GM18873 (cell line): ENCODE data around the gene E2F6.

Source experiments
- ATAC-seq: cut with Tn5 transposase; IDR thresholded peaks from one replicate; pipeline ENCODE4 v1.9.1; 2021; ENCODE audit warnings: mild to moderate bottlenecking, moderate library complexity, moderate number of reproducible peaks; ENCODE audit not compliant: unreplicated experiment, low FRiP score

E2F6 gene

DNA sequence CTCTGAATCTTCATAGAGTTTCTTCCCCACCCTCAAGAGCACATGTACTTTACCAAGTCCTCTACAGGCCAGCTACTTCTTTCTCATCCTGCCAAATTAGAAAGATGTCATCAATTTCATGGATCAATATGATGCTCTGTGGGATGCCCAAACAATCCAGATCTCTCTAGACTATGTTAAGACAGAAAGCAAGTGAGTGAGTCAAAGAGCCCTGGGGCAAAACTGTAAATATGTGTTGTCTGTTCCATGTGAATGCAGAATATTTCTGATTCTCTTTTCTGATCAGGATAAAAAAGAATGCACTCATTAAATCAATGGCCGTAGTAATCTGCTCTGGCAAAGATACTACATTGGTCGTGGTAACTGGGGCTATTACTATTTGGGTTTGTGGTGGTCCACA lies 68.4 kb downstream of the E2F6 start:
- no peak for ATAC-seq

- ATAC-seq, result no peak
Measured at GRCh38 chr2:11396467-11397445, 69.2 kb downstream of the E2F6 start.

DNA sequence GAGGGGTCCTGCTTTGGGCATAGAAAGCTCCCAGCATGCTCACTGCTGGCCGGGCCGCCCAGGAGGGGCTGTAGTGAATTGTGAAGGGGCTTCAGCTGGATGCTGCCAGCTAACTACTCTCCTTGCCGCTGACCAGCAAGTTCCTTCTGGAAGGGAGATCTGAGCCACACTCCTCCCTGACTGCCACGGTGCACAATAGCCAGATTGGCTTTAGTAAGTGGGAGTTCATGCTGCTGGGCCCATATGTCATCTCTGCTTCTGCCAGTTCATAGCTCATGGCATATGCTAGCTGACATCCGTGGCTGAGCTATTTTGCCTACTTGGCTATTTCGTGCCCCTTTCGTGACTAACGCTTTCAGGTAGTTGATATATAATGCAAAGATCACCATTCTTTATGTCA lies 69.9 kb downstream of the E2F6 start:
- ATAC-seq, result no peak

DNA sequence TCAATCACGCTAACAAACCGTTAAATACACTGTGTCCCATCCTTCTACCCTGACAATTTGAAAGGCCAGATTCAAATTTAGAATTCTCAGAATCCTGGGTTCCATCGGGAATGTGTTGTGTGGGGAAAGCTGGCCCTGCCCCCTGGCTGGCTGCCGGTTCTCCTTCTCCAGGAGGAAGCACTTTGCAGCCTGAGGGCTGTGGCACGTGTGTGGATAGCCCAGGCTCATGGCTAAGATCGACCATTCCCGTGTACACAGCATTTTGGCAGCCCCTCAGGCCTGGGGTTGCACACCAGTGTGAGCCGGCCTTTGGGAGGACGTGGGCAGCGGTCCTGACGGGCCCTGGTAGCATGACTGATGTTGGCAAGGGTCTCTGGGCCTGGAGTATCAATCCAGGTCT lies 70.6 kb downstream of the E2F6 start:
- no peak for ATAC-seq
